Endodermal cell (in vitro differentiated cells): ENCODE measurements around the gene SYCP3. TPM values are rescaled to one million over a fixed set of nuclear protein-coding genes. Genes with fewer than 3 reads are reported as not detected.

ENCODE experiments used
- DNase-seq: peaks from one replicate; pipeline ENCODE4 v3.0.0-alpha.2; 2017
- H3K27ac ChIP-seq: 2 replicates; pipeline ENCODE4 v1.5.1; 2013; ENCODE audit warnings: mild to moderate bottlenecking, low read depth, low read length, moderate library complexity
- H3K27me3 ChIP-seq: 2 replicates; pipeline ENCODE4 v1.6.1; 2013; ENCODE audit warnings: mild to moderate bottlenecking, low read length, moderate library complexity; ENCODE audit not compliant: insufficient read depth, control insufficient read depth, poor library complexity, severe bottlenecking
- H3K36me3 ChIP-seq: 2 replicates; pipeline ENCODE4 v1.7.0; 2013; ENCODE audit warnings: mild to moderate bottlenecking, low read length, moderate library complexity; ENCODE audit not compliant: control insufficient read depth, insufficient read depth
- H3K4me1 ChIP-seq: one replicate; pipeline ENCODE4 v1.7.0; 2013; ENCODE audit warnings: low read length; ENCODE audit not compliant: control insufficient read depth, insufficient read depth
- H3K4me3 ChIP-seq: 2 replicates; pipeline ENCODE4 v1.5.1; 2013; ENCODE audit warnings: mild to moderate bottlenecking, low read length, moderate library complexity
- H3K9ac ChIP-seq: 2 replicates; pipeline ENCODE4 v1.6.1; 2013; ENCODE audit warnings: mild to moderate bottlenecking, low read length, moderate library complexity; ENCODE audit not compliant: poor library complexity, severe bottlenecking; ENCODE audit errors: extremely low read depth
- H3K9me3 ChIP-seq: 2 replicates; pipeline ENCODE4 v1.6.1; 2013; ENCODE audit warnings: mild to moderate bottlenecking, low read length, moderate library complexity; ENCODE audit not compliant: control insufficient read depth
- H3K27ac Mint-ChIP-seq: 2 replicates; pipeline ENCODE4 v1.8.0; 2020; ENCODE audit warnings: mixed read lengths
- H3K27me3 Mint-ChIP-seq: 2 replicates; pipeline ENCODE4 v1.8.0; 2021; ENCODE audit warnings: mild to moderate bottlenecking, mixed read lengths; ENCODE audit not compliant: insufficient read depth
- H3K36me3 Mint-ChIP-seq: 2 replicates; pipeline ENCODE4 v1.8.0; 2020; ENCODE audit warnings: low read depth, mixed read lengths
- H3K4me1 Mint-ChIP-seq: 2 replicates; pipeline ENCODE4 v1.8.0; 2020; ENCODE audit warnings: mixed read lengths
- H3K4me3 Mint-ChIP-seq: 2 replicates; pipeline ENCODE4 v1.8.0; 2020; ENCODE audit warnings: mild to moderate bottlenecking, moderate library complexity, mixed read lengths
- H3K9me3 Mint-ChIP-seq: 2 replicates; pipeline ENCODE4 v1.8.0; 2020; ENCODE audit warnings: mild to moderate bottlenecking, mixed read lengths
- CTCF ChIP-seq: fragments of 200-600 bp; sonication (generic); conservative IDR thresholded peaks from 2 replicates; pipeline ENCODE4 v1.5.0; 2021; ENCODE audit warnings: antibody characterized with exemption, mild to moderate bottlenecking
- WGBS, 2 experiments: methylation state at CpG; one replicate each; pipeline versions ENCODE4 v1.1.5 to v1.1.7; 2013; ENCODE audit warnings: missing lambda C conversion rate in 2 of 2, mixed read lengths in 1 of 2; ENCODE audit not compliant: insufficient coverage in 1 of 2, insufficient read length in 1 of 2; 5-methylcytosine and 5-hydroxymethylcytosine counted together
- total RNA-seq, 2 donors: library from RNA; stranded (reverse); fragmentation: NEBNext Ultra II Directional in 1 of 2; extraction: Animal tissue kit (Norgen Biotek cat#: 25700) in 1 of 2; gene quantifications; 2 replicates in 1 of 2; 3 replicates in 1 of 2; pipeline ENCODE4 v1.2.1, GENCODE V29; 2021

Gene SYCP3
- total RNA-seq, 2 donors from 2014 or later: not detected

DNA sequence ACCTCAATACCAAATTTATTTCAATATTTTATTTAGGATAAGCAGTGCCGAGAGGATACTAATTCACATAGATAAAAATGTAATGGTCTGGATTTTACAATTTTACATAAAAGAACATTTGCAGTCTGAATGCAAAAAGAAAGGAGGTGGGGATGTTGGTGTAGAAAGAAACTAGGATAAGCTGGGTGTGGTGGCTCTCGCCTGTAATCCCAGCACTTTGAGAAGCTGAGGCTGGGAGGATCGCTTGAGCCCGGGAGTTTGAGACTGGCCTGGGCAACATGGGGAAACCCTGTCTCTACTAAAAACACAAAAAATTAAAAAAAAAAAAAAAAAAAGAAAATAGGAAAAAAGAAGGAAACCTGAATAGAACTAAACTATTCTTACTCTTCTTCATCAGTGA, 16.9 kb downstream of the SYCP3 start:
- Histone ChIP-seq H3K36me3 (peaks cover 3% of the 10 kb centered on the region), H3K4me3 (no peak overlapping the region), H3K27ac (no peak overlapping the region), H3K4me1 (no peaks in the 10 kb centered on the region), H3K9ac (no peak overlapping the region), H3K9me3 (no peaks in the 10 kb centered on the region), H3K27me3 (no peaks in the 10 kb centered on the region)
- WGBS, 2 experiments: 95% methylated on average over 3 of the region's 4 CpGs; no CpG with 5 or more reads in 1 of the 2 experiments
- Mint-ChIP-seq H3K27ac (no peak overlapping the region), H3K36me3 (no peaks in the 10 kb centered on the region), H3K9me3 (no peaks in the 10 kb centered on the region), H3K4me1 (no peaks in the 10 kb centered on the region), H3K27me3 (no peaks in the 10 kb centered on the region), H3K4me3 (no peak overlapping the region)
- no peak for DNase-seq
- TF ChIP-seq CTCF: no peak

- Histone ChIP-seq H3K9ac (no peak overlapping the region), H3K4me1 (no peaks in the 10 kb centered on the region), H3K9me3 (no peaks in the 10 kb centered on the region), H3K27ac (no peak overlapping the region), H3K4me3 (no peak overlapping the region), H3K27me3 (no peaks in the 10 kb centered on the region), H3K36me3 (peaks cover 3% of the 10 kb centered on the region)
- TF ChIP-seq CTCF: no peak
- H3K27me3 Mint-ChIP-seq: no peaks in the 10 kb centered on the region
- H3K9me3 Mint-ChIP-seq: no peaks in the 10 kb centered on the region
- H3K4me1 Mint-ChIP-seq: peaks cover under 1% of the 10 kb centered on the region
- no peak for DNase-seq
- H3K27ac Mint-ChIP-seq: no peak overlapping the region
- H3K36me3 Mint-ChIP-seq: no peaks in the 10 kb centered on the region
- no peak overlapping the region for H3K4me3 Mint-ChIP-seq
These were observed 19.1 kb downstream of the SYCP3 start for GRCh38 chr12:101720118-101720517.

GRCh38 chr12:101719566-101719965, 19.7 kb downstream of the SYCP3 start:
- no peak for DNase-seq
- Histone ChIP-seq H3K27me3 (no peaks in the 10 kb centered on the region), H3K4me1 (no peaks in the 10 kb centered on the region), H3K9ac (no peak overlapping the region), H3K27ac (no peak overlapping the region), H3K9me3 (no peaks in the 10 kb centered on the region), H3K36me3 (peaks cover 3% of the 10 kb centered on the region), H3K4me3 (no peak overlapping the region)
- no peaks in the 10 kb centered on the region for H3K36me3 Mint-ChIP-seq
- H3K4me1 Mint-ChIP-seq: peaks cover 2% of the 10 kb centered on the region
- H3K9me3 Mint-ChIP-seq: no peaks in the 10 kb centered on the region
- no peak overlapping the region for H3K27ac Mint-ChIP-seq
- H3K27me3 Mint-ChIP-seq: no peaks in the 10 kb centered on the region
- no peak for TF ChIP-seq CTCF
- H3K4me3 Mint-ChIP-seq: no peak overlapping the region
